Pancreas (tissue), 10 donors: ENCODE data around the gene ZNF768. TPM values are rescaled to one million over a fixed set of nuclear protein-coding genes. Genes with fewer than 3 reads are reported as not detected.

Experiments used
- ATAC-seq, 4 donors: fragments of 200-7000 bp; cut with Tn5 transposase; one replicate each; pipeline versions ENCODE4 v1.8.0 to v1.9.1; 2020; ENCODE audit warnings: mild to moderate bottlenecking in 4 of 4, moderate library complexity in 4 of 4
- DNase-seq, 6 donors: peaks; one replicate each; pipeline ENCODE4 v3.0.0-alpha.2; 2020
- FAIRE-seq: peaks from 2 replicates; lab custom pipeline; 2012; peaks lifted over from hg19 to GRCh38; lab: Jason Lieb, UNC
- H3K27ac ChIP-seq, 4 donors: fragments of 200-600 bp; sonication (generic); 1 replicate in 3 of 4; 2 replicates in 1 of 4; pipeline versions ENCODE4 v1.5.0 to v1.8.0; 2020
- H3K27me3 ChIP-seq, 4 donors: fragments of 200-600 bp; one replicate each; pipeline ENCODE4 v1.8.0; 2021
- H3K36me3 ChIP-seq, 3 donors: fragments of 200-600 bp; sonication (generic) in 1 of 3; one replicate each; pipeline versions ENCODE4 v1.5.0 to v1.8.0; 2020 to 2021
- H3K4me1 ChIP-seq, 3 donors: fragments of 200-600 bp; one replicate each; pipeline ENCODE4 v1.8.0; 2021
- H3K4me3 ChIP-seq, 4 donors: fragments of 200-600 bp; sonication (generic) in 2 of 4; one replicate each; pipeline versions ENCODE4 v1.5.0 to v1.8.0; 2020 to 2021
- H3K9me3 ChIP-seq, 4 donors: fragments of 200-600 bp; one replicate each; pipeline ENCODE4 v1.8.0; 2021
- CTCF ChIP-seq, 4 donors: fragments of 200-600 bp; sonication (generic) in 3 of 4; IDR thresholded peaks; one replicate each; pipeline versions ENCODE4 v1.5.0 to v1.8.0; 2021; ENCODE audit warnings: antibody characterized with exemption in 4 of 4
- WGBS, 2 donors: extraction: QIAGEN DNeasy Blood & Tissue Kit; methylation state at CpG; one replicate each; pipeline ENCODE4 v1.1.7; 2013; 5-methylcytosine and 5-hydroxymethylcytosine counted together
- intact Hi-C, 3 donors: fragments of 100-400 bp; cut with DNase I; formaldehyde crosslinking; loops; one replicate each; pipeline versions ENCODE4 v1.11.1 to v1.14.2; 2022
- polyA plus RNA-seq, 2 donors: library from polyadenylated mRNA; stranded (reverse); fragments of 200-250 nt; gene quantifications; one replicate each; pipeline ENCODE4 v1.2.3, GENCODE V29; 2013
- total RNA-seq, 6 donors: library from RNA; stranded (reverse); fragmentation: NEBNext Ultra II Directional in 4 of 6; extraction: Animal tissue kit (Norgen Biotek cat#: 25700) in 4 of 6; gene quantifications; one replicate each; pipeline versions ENCODE4 v1.2.1 to v1.2.4, GENCODE V29; 2021 to 2023
- donor health status: healthy with polysubstance abuse.
- donor health status: DM: no; HTN: no; CAD: no; lungs with moderate emphysema.
- donor health status: DM: no; HTN: no; CAD: no.
- donor health status: control.
- donor health status: control.
- donor health status: Bipolar disorder and iron deficiency.
- donor health status: DM: yes; HTN: yes; CAD: no.
- donor health status: DM: no; HTN: no; CAD: no.
- donor health status: DM: no; HTN: no; CAD: no.
- donor health status: DM: yes; HTN: yes; CAD: no.

The ZNF768 gene
- total and polyA plus RNA-seq, 8 donors = 11.7 to 31.4 (median 15.4) TPM

- Histone ChIP-seq H3K36me3 (peaks cover 0 to 16% (median 7%) of the 10 kb centered on the region in 3 donors), H3K4me3 (no peak overlapping the region), H3K27me3 (no peaks in the 10 kb centered on the region), H3K9me3 (no peaks in the 10 kb centered on the region), H3K4me1 (peaks cover 0 to 6% (median 0%) of the 10 kb centered on the region in 3 donors), H3K27ac (no peak overlapping the region)
- no peak for DNase-seq
- FAIRE-seq = no peak
- no peak for ATAC-seq
- 89% methylated on average over 4 of the region's 4 CpGs for WGBS, 2 donors
- intact Hi-C loops = no loop called here
- TF ChIP-seq CTCF (IDR thresholded peaks at IDR 0.05) = no peak
Observed at GRCh38 chr16:30552956-30553355, 26.6 kb upstream of the ZNF768 start.

- WGBS, 2 donors = 78 to 83% methylated on average over 3 of the region's 3 CpGs
- no peak overlapping the region for H3K27ac ChIP-seq
- H3K27me3 ChIP-seq = no peaks in the 10 kb centered on the region
- no peak for ATAC-seq
- peaks cover 0 to 2% (median 0%) of the 10 kb centered on the region in 3 donors for H3K4me1 ChIP-seq
- no peak for TF ChIP-seq CTCF (IDR thresholded peaks at IDR 0.05)
- no peak for FAIRE-seq
- no peak overlapping the region for H3K4me3 ChIP-seq
- no peak for DNase-seq
- intact Hi-C loops = no loop called here
- H3K9me3 ChIP-seq = no peaks in the 10 kb centered on the region
- peaks cover 0 to 16% (median 7%) of the 10 kb centered on the region in 3 donors for H3K36me3 ChIP-seq
Observed at GRCh38 chr16:30551781-30552180, 25.4 kb upstream of the ZNF768 start.

- no peak for ATAC-seq
- no peak for DNase-seq
- no peak for FAIRE-seq
Observed at GRCh38 chr16:30548416-30549253, 22.3 kb upstream of the ZNF768 start.

GRCh38 chr16:30546115-30546514 is 19.7 kb upstream of the ZNF768 start:
- intact Hi-C loops = no loop called here
- TF ChIP-seq CTCF (IDR thresholded peaks at IDR 0.05) = no peak
- 82 to 92% methylated on average over 8 of the region's 8 CpGs for WGBS, 2 donors
- H3K4me1 ChIP-seq = peaks cover 8 to 9% (median 8%) of the 10 kb centered on the region in 3 donors
- H3K27me3 ChIP-seq = no peaks in the 10 kb centered on the region
- ATAC-seq (no peak), FAIRE-seq (no peak), DNase-seq (no peak)
- no peaks in the 10 kb centered on the region for H3K9me3 ChIP-seq
- H3K36me3 ChIP-seq = no peaks in the 10 kb centered on the region
- no peak overlapping the region for H3K27ac ChIP-seq
- no peak overlapping the region for H3K4me3 ChIP-seq

More at GRCh38 chr16:30548416-30549253, 22.3 kb upstream of the ZNF768 start:
- WGBS, 2 donors = 63 to 67% methylated on average over 8 of the region's 8 CpGs
- Histone ChIP-seq H3K4me3 (no peak overlapping the region), H3K27ac (no peak overlapping the region), H3K4me1 (no peaks in the 10 kb centered on the region), H3K36me3 (no peaks in the 10 kb centered on the region), H3K27me3 (no peaks in the 10 kb centered on the region), H3K9me3 (no peaks in the 10 kb centered on the region)
- intact Hi-C loops = no loop called here
- TF ChIP-seq CTCF (IDR thresholded peaks at IDR 0.05) = no peak

- peaks cover 8 to 13% (median 9%) of the 10 kb centered on the region in 3 donors for H3K4me1 ChIP-seq
- H3K27me3 ChIP-seq = no peaks in the 10 kb centered on the region
- ATAC-seq (no peak), DNase-seq (no peak), FAIRE-seq (no peak)
- intact Hi-C loops = no loop called here
- H3K27ac ChIP-seq = no peak overlapping the region
- WGBS, 2 donors = 86 to 93% methylated on average over 5 of the region's 5 CpGs
- H3K36me3 ChIP-seq = no peaks in the 10 kb centered on the region
- TF ChIP-seq CTCF (IDR thresholded peaks at IDR 0.05) = no peak
- no peak overlapping the region for H3K4me3 ChIP-seq
- H3K9me3 ChIP-seq = no peaks in the 10 kb centered on the region
Observed at GRCh38 chr16:30543067-30543466, 16.7 kb upstream of the ZNF768 start.
